ENCODE results near the gene RGS5. TPM values are rescaled to one million over a fixed set of nuclear protein-coding genes. Genes with fewer than 3 reads are reported as not detected.

The RGS5 gene
- total RNA-seq, 3 donors from 2014 or later (not counting 1 experiment from before 2014, with no cell fraction given) = 0.12 to 0.30 (median 0.14) TPM

- no peak overlapping the region for H3K4me3 ChIP-seq (ENCODE audit: low read length)
- H3K27ac Mint-ChIP-seq = no peak overlapping the region
- H3K9me3 ChIP-seq (ENCODE audit: control insufficient read depth, insufficient read depth, low read length) = peaks cover 4% of the 10 kb centered on the region
- no peak for ATAC-seq
- no peaks in the 10 kb centered on the region for H3K9me3 Mint-ChIP-seq
- no peaks in the 10 kb centered on the region for H3K4me1 Mint-ChIP-seq
- H3K36me3 Mint-ChIP-seq = no peaks in the 10 kb centered on the region
- no peaks in the 10 kb centered on the region for H3K4me1 ChIP-seq (ENCODE audit: control insufficient read depth, insufficient read depth, low read length)
- WGBS (ENCODE audit: insufficient coverage) = 43% methylated on average over 3 of the region's 4 CpGs
- no peaks in the 10 kb centered on the region for H3K36me3 ChIP-seq (ENCODE audit: control insufficient read depth, insufficient read depth, low read length)
- H3K27me3 Mint-ChIP-seq (ENCODE audit: low read depth in 2 of 2) = peaks cover under 1 to 19% of the 10 kb centered on the region in 2 donors
- no peaks in the 10 kb centered on the region for H3K27me3 ChIP-seq (ENCODE audit: control insufficient read depth, insufficient read depth, low read length)
- no peak overlapping the region for H3K27ac ChIP-seq (ENCODE audit: low read length)
- no peak for DNase-seq
- no peak overlapping the region for H3K4me3 Mint-ChIP-seq
- no peak for TF ChIP-seq CTCF (IDR thresholded peaks at IDR 0.05)
- intact Hi-C loops (cut with micrococcal nuclease) = no loop called here
These were observed 108.5 kb downstream of the RGS5 start for GRCh38 chr1:163094182-163094581.

GRCh38 chr1:163093579-163093978 lies 109.1 kb downstream of the RGS5 start:
- no peak overlapping the region for H3K4me3 ChIP-seq (ENCODE audit: low read length)
- ATAC-seq (no peak), DNase-seq (no peak)
- no peaks in the 10 kb centered on the region for H3K27me3 ChIP-seq (ENCODE audit: control insufficient read depth, insufficient read depth, low read length)
- Mint-ChIP-seq H3K9me3 (no peaks in the 10 kb centered on the region), H3K27me3 (ENCODE audit: low read depth in 2 of 2) (peaks cover 3 to 19% of the 10 kb centered on the region in 2 donors), H3K36me3 (no peaks in the 10 kb centered on the region), H3K4me3 (no peak overlapping the region), H3K4me1 (no peaks in the 10 kb centered on the region), H3K27ac (no peak overlapping the region)
- TF ChIP-seq CTCF (IDR thresholded peaks at IDR 0.05) = no peak
- H3K36me3 ChIP-seq (ENCODE audit: control insufficient read depth, insufficient read depth, low read length) = no peaks in the 10 kb centered on the region
- no peaks in the 10 kb centered on the region for H3K4me1 ChIP-seq (ENCODE audit: control insufficient read depth, insufficient read depth, low read length)
- intact Hi-C loops (cut with micrococcal nuclease) = no loop called here
- H3K9me3 ChIP-seq (ENCODE audit: control insufficient read depth, insufficient read depth, low read length) = no peaks in the 10 kb centered on the region
- no peak overlapping the region for H3K27ac ChIP-seq (ENCODE audit: low read length)
- WGBS (ENCODE audit: insufficient coverage) = 83% methylated on average over 7 of the region's 9 CpGs

- no peak overlapping the region for H3K4me3 ChIP-seq (ENCODE audit: low read length)
- intact Hi-C loops (cut with micrococcal nuclease) = no loop called here
- H3K4me1 ChIP-seq (ENCODE audit: control insufficient read depth, insufficient read depth, low read length) = no peaks in the 10 kb centered on the region
- no peaks in the 10 kb centered on the region for H3K27me3 ChIP-seq (ENCODE audit: control insufficient read depth, insufficient read depth, low read length)
- no peaks in the 10 kb centered on the region for H3K36me3 ChIP-seq (ENCODE audit: control insufficient read depth, insufficient read depth, low read length)
- no peaks in the 10 kb centered on the region for H3K9me3 ChIP-seq (ENCODE audit: control insufficient read depth, insufficient read depth, low read length)
- TF ChIP-seq CTCF (IDR thresholded peaks at IDR 0.05) = no peak
- H3K4me3 Mint-ChIP-seq = no peak overlapping the region
- no peak overlapping the region for H3K27ac ChIP-seq (ENCODE audit: low read length)
- WGBS (ENCODE audit: insufficient coverage) = 97% methylated on average over 2 of the region's 4 CpGs
- no peak for ATAC-seq
- H3K36me3 Mint-ChIP-seq = no peaks in the 10 kb centered on the region
- H3K9me3 Mint-ChIP-seq = no peaks in the 10 kb centered on the region
- DNase-seq = no peak
- no peaks in the 10 kb centered on the region for H3K4me1 Mint-ChIP-seq
- no peak overlapping the region for H3K27ac Mint-ChIP-seq
- peaks cover 3 to 19% of the 10 kb centered on the region in 2 donors for H3K27me3 Mint-ChIP-seq (ENCODE audit: low read depth in 2 of 2)
These were observed 109.5 kb downstream of the RGS5 start for GRCh38 chr1:163093169-163093568.

Other genes with a start within 250 kb of the RGS5 start
- gene RGS4, start 133.6 kb downstream of the RGS5 start, total RNA-seq = not detected
- 1 to 10 TPM; 2.5 to 5.6 (median 2.7) TPM for gene NUF2, start 119.0 kb upstream of the RGS5 start, total RNA-seq